ENCODE measurements around the gene ZNF688. TPM values are rescaled to one million over a fixed set of nuclear protein-coding genes. Genes with fewer than 3 reads are reported as not detected.

Gene ZNF688
- total and polyA plus RNA-seq, 9 of the 15 experiments (the other 6 are each of a cell fraction or from before 2014, with no cell fraction given), result 0.48 to 12.9 (median 4.5) TPM

DNA sequence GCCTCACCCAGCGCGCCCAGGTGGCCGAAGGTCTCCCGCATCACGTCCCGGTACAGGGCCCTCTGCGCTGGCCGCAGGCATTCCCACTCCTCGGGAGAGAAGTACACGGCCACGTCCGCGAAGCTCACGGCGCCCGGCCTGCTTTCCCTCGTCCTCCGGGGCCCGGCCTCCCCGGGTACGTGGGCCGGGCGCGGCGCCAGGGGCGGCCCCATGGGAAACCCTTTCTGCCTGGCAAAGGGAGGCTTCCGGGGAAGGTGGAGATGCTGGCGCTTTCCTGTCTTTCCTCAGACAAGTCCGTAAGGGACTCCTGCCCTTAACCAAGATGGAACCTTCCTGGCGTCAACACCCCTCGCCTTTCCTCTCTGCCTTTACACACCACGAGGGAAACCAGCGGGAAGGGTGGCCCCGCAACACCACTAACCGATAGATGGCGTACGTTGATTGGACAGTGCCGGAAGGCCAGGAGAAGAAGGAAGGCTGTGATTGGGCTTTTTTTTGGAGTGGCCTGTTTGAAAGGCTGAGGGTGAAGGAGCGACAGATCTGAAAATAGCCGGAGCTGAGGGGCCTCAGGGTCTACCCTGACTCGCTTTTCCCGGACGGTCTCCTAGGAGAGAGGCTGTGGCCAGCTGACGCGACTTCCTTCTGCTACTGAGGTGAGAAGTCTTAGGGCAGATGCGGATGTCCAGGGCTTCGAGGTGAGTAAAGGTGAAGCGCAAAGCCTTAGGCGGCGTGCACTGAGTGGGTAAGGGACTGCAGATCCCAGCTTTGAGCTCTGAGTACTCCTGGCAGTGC, 14.1 kb upstream of the ZNF688 start, which contains the start of gene ZNF785 (continued):
- TF ChIP-seq ZNF830 (CRISPR knock-in tag; IDR thresholded peaks at IDR 0.05) (no peak), IRF2 (CRISPR knock-in tag; IDR thresholded peaks at IDR 0.05) (no peak), ZNF3 (CRISPR knock-in tag; IDR thresholded peaks at IDR 0.05) (no peak), PTBP1 (IDR thresholded peaks at IDR 0.05; ENCODE audit: low read depth, low read length) (no peak; the same call in 1 of the 2 replicates), TFAM (CRISPR knock-in tag; conservative IDR thresholded peaks at IDR 0.05) (no peak), NFXL1 (CRISPR knock-in tag; IDR thresholded peaks at IDR 0.05) (no peak), ETS1 (conservative IDR thresholded peaks at IDR 0.05; ENCODE audit: control insufficient read depth, low read depth, low read length) (0 out of 2 replicates have a peak, but pooled peaks have one; percentile 28), PHB2 (IDR thresholded peaks at IDR 0.05; ENCODE audit: low read depth) (no peak), JUND (IDR thresholded peaks at IDR 0.05; ENCODE audit: borderline replicate concordance, low read depth, low read length) (peak; percentile 72; the same call in 1 of the 2 replicates), JUND (tag; IDR thresholded peaks at IDR 0.05; ENCODE audit: borderline replicate concordance, low read depth, low read length) (peak; percentile 65; the same call in 1 of the 3 replicates), ZBTB26 (CRISPR knock-in tag; IDR thresholded peaks at IDR 0.05) (0 out of 2 replicates have a peak, but pooled peaks have one; percentile 40), CBX8 (IDR thresholded peaks at IDR 0.05; ENCODE audit: borderline replicate concordance, extremely low read depth, low read depth, low read length, poor library complexity, severe bottlenecking) (no peak), CEBPZ (IDR thresholded peaks at IDR 0.05; ENCODE audit: borderline replicate concordance, low read depth, low read length) (no peak)
- TF ChIP-seq, protein P1, sequence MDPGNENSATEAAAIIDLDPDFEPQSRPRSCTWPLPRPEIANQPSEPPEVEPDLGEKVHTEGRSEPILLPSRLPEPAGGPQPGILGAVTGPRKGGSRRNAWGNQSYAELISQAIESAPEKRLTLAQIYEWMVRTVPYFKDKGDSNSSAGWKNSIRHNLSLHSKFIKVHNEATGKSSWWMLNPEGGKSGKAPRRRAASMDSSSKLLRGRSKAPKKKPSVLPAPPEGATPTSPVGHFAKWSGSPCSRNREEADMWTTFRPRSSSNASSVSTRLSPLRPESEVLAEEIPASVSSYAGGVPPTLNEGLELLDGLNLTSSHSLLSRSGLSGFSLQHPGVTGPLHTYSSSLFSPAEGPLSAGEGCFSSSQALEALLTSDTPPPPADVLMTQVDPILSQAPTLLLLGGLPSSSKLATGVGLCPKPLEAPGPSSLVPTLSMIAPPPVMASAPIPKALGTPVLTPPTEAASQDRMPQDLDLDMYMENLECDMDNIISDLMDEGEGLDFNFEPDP (CRISPR knock-in tag; IDR thresholded peaks at IDR 0.05), result no peak
- TF ChIP-seq, protein P2, sequence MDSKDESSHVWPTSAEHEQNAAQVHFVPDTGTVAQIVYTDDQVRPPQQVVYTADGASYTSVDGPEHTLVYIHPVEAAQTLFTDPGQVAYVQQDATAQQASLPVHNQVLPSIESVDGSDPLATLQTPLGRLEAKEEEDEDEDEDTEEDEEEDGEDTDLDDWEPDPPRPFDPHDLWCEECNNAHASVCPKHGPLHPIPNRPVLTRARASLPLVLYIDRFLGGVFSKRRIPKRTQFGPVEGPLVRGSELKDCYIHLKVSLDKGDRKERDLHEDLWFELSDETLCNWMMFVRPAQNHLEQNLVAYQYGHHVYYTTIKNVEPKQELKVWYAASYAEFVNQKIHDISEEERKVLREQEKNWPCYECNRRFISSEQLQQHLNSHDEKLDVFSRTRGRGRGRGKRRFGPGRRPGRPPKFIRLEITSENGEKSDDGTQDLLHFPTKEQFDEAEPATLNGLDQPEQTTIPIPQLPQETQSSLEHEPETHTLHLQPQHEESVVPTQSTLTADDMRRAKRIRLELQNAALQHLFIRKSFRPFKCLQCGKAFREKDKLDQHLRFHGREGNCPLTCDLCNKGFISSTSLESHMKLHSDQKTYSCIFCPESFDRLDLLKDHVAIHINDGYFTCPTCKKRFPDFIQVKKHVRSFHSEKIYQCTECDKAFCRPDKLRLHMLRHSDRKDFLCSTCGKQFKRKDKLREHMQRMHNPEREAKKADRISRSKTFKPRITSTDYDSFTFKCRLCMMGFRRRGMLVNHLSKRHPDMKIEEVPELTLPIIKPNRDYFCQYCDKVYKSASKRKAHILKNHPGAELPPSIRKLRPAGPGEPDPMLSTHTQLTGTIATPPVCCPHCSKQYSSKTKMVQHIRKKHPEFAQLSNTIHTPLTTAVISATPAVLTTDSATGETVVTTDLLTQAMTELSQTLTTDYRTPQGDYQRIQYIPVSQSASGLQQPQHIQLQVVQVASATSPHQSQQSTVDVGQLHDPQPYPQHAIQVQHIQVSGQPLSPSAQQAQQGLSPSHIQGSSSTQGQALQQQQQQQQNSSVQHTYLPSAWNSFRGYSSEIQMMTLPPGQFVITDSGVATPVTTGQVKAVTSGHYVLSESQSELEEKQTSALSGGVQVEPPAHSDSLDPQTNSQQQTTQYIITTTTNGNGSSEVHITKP (IDR thresholded peaks at IDR 0.05; ENCODE audit: partially characterized antibody), result peak; percentile 88
